ENCODE data around the gene DRICH1.
"Not testable (repeated sequence)": the region's sequence is repeated elsewhere in the genome, so short reads cannot be mapped to it uniquely, and the experiment has no call there.

The DRICH1 gene

GRCh38 chr22:23632178-23632577 is at the start of gene DRICH1:
DRICH1 (minus strand) TSS chr22:23632321; CDS start chr22:23632023, 298 bp downstream.
- no peak for DNase-seq

- no peak for DNase-seq
Measured at GRCh38 chr22:23681026-23681809, 49.1 kb upstream of the DRICH1 start.

GRCh38 chr22:23678133-23678532 is 46.0 kb upstream of the DRICH1 start:
- no peak for DNase-seq

- DNase-seq: no peak
Measured at GRCh38 chr22:23677701-23677995, 45.5 kb upstream of the DRICH1 start.

GRCh38 chr22:23676841-23677700 is 45.0 kb upstream of the DRICH1 start:
- DNase-seq: not testable (repeated sequence)

- no peak for DNase-seq
Measured at GRCh38 chr22:23675502-23676415, 43.6 kb upstream of the DRICH1 start.

GRCh38 chr22:23674886-23675501 is 42.9 kb upstream of the DRICH1 start:
- not testable (repeated sequence) for DNase-seq

- no peak for DNase-seq
Measured at GRCh38 chr22:23673826-23674690, 41.9 kb upstream of the DRICH1 start.

GRCh38 chr22:23673050-23673620 is 41.0 kb upstream of the DRICH1 start:
- no peak for DNase-seq

GRCh38 chr22:23672307-23673049 is 40.4 kb upstream of the DRICH1 start:
- DNase-seq: not testable (repeated sequence)

GRCh38 chr22:23671387-23671786 is 39.3 kb upstream of the DRICH1 start:
- DNase-seq: not testable (repeated sequence)

- DNase-seq: no peak
Measured at GRCh38 chr22:23670378-23671295, 38.5 kb upstream of the DRICH1 start.

GRCh38 chr22:23660381-23660780 is 28.3 kb upstream of the DRICH1 start:
- DNase-seq: not testable (repeated sequence)

- DNase-seq: no peak
Measured at GRCh38 chr22:23657727-23658126, 25.6 kb upstream of the DRICH1 start.

- no peak for DNase-seq
Measured at GRCh38 chr22:23655891-23656475, 23.9 kb upstream of the DRICH1 start.

GRCh38 chr22:23652711-23653110 is 20.6 kb upstream of the DRICH1 start:
- no peak for DNase-seq

GRCh38 chr22:23652286-23652685 is 20.2 kb upstream of the DRICH1 start:
- no peak for DNase-seq

- no peak for DNase-seq
Measured at GRCh38 chr22:23651676-23652075, 19.6 kb upstream of the DRICH1 start.

- DNase-seq: no peak
Measured at GRCh38 chr22:23649071-23649501, 17.0 kb upstream of the DRICH1 start.

All from NCI-H1105 (cell line).